Activated naive CD4-positive, alpha-beta T cell (primary cell): Measurements from ENCODE around the gene DTX4.
A peak's percentile ranks its signal among the peaks of the same experiment; 100 is the strongest.

ENCODE experiments used
- DNase-seq, 4 experiments: peaks; one replicate each; lab custom pipeline; 2025; lab: John Stamatoyannopoulos, UW

The DTX4 gene

GRCh38 chr11:59173080-59173963 is 1.4 kb downstream of the DTX4 start:
- DNase-seq: no peak

- DNase-seq: no peak
Observed at GRCh38 chr11:59173964-59174663, 2.2 kb downstream of the DTX4 start.

- no peak for DNase-seq
Observed at GRCh38 chr11:59174664-59175033, 2.7 kb downstream of the DTX4 start.

GRCh38 chr11:59175091-59175501 is 3.2 kb downstream of the DTX4 start:
- no peak for DNase-seq

GRCh38 chr11:59176330-59176729 is 4.4 kb downstream of the DTX4 start:
- DNase-seq: no peak

- DNase-seq: no peak
Observed at GRCh38 chr11:59178402-59178801, 6.5 kb downstream of the DTX4 start.

GRCh38 chr11:59179121-59179520 is 7.2 kb downstream of the DTX4 start:
- DNase-seq: no peak

- DNase-seq: no peak
Observed at GRCh38 chr11:59180168-59180776, 8.3 kb downstream of the DTX4 start.

GRCh38 chr11:59180907-59181306 is 9.0 kb downstream of the DTX4 start:
- DNase-seq: no peak

GRCh38 chr11:59181746-59182456 is 10.0 kb downstream of the DTX4 start:
- DNase-seq: no peak

GRCh38 chr11:59182457-59183151 is 10.7 kb downstream of the DTX4 start:
- DNase-seq: no peak

GRCh38 chr11:59183771-59184170 is 11.8 kb downstream of the DTX4 start:
- no peak for DNase-seq

GRCh38 chr11:59184691-59185339 is 12.9 kb downstream of the DTX4 start:
- no peak for DNase-seq

- no peak for DNase-seq
Observed at GRCh38 chr11:59185386-59185945, 13.5 kb downstream of the DTX4 start.

GRCh38 chr11:59186130-59186594 is 14.2 kb downstream of the DTX4 start:
- peak in 1 of 4 experiments; percentile 21 for DNase-seq

- no peak for DNase-seq
Observed at GRCh38 chr11:59187035-59187434, 15.1 kb downstream of the DTX4 start.

- no peak for DNase-seq
Observed at GRCh38 chr11:59187587-59187986, 15.7 kb downstream of the DTX4 start.

- DNase-seq: no peak
Observed at GRCh38 chr11:59188954-59189353, 17.0 kb downstream of the DTX4 start.

GRCh38 chr11:59189986-59190385 is 18.1 kb downstream of the DTX4 start:
- no peak for DNase-seq

GRCh38 chr11:59191095-59191494 is 19.2 kb downstream of the DTX4 start:
- DNase-seq: no peak

GRCh38 chr11:59191890-59192289 is 20.0 kb downstream of the DTX4 start:
- DNase-seq: no peak
